CD4-positive, alpha-beta T cell treated with Interleukin-10 for 1 hour (primary cell): ENCODE results near the gene RBM34.
"Not testable (repeated sequence)": the region's sequence is repeated elsewhere in the genome, so short reads cannot be mapped to it uniquely, and the experiment has no call there.

ENCODE experiments used
- DNase-seq: peaks from one replicate; pipeline ENCODE4 v3.0.0-alpha.2; 2020

The RBM34 gene, protein sequence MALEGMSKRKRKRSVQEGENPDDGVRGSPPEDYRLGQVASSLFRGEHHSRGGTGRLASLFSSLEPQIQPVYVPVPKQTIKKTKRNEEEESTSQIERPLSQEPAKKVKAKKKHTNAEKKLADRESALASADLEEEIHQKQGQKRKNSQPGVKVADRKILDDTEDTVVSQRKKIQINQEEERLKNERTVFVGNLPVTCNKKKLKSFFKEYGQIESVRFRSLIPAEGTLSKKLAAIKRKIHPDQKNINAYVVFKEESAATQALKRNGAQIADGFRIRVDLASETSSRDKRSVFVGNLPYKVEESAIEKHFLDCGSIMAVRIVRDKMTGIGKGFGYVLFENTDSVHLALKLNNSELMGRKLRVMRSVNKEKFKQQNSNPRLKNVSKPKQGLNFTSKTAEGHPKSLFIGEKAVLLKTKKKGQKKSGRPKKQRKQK

DNA sequence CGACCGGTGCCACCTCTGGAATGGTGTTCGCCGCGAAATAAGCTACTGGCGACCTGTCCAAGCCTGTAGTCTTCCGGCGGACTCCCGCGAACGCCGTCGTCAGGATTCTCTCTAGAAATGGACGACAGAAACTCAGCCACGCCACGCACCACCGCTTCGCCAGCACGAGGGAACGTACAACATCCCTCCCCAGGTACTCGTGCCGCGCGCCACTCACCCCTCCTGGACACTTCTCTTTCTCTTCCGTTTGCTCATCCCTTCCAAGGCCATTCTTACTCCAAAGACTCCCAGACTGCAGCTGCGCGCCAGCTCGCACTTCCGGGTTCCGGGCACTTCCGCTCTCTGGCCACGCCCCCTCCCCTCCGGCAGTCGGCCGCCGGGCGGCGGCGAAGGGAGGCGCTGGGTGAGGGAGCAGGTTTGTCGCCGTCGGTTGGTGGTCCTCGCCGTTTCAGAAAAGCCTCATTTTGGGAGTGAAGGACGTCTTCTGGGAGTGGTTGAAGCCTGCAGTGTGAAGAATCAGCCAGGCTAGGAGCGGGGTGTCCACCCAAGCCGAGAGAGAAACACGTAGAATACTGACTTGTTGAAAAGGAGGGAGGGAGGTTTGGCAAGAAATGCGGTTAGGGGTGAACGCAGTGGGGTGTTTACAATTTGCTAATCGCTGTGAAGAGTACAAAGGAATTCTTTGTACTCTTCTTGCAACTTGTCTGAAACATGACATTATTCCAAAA is at the start of gene RBM34:
TSS of gene RBM34 (minus strand) at position 294 of the 728 bp plus-strand sequence. CDS start at position 270, 24 bp downstream.
- peak; percentile 92 for DNase-seq

DNA sequence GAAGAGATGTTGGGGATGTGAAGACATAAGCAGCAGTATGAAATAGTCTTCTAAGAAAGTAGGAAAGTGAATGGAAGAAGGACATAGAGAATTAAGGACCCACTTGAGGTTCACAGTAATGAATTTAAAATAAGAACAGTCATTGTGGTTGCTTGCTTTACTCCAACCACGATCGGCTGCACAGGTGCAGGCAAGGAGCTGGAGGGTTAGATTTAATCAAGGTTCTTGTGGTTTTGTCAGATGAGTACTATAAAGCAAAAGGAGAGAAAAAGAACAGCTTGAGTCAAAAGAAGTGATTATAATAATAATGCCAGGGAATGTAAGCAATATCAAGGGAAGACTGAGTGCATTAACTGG is 46.1 kb upstream of the RBM34 start:
- peak; percentile 55 for DNase-seq

DNA sequence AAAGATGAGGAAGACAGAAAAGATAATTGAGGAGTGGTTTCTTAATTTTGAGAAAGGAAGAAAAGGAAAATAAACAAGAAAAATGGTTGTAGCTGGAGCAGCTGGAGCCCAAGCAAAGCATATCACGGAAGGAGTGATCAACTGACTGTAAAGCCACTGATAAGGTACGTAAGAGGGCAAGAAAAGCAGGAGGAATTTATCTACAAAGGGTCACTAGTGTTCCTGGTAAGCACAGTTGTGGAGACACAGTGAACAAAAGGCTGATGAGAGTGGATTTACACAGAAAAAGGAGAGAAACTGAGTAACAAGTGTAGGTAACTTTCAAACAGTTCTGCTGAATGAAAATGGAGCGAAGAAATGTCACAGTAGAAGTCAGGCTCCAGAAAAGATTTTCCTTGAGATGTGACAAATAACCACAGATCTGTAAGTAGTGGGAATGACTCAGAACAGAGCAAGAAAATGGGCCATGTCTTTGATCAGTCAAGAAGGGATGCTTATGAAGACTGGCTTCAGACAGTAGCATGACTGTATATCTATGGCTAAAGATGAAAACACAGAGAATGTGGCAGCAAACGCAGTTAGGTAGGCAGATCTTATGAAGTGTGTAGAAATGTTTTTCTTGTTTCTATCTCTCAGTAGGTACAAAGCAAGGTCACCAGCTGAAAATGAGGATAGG is 45.6 kb upstream of the RBM34 start:
- DNase-seq, result peak; percentile 3

DNA sequence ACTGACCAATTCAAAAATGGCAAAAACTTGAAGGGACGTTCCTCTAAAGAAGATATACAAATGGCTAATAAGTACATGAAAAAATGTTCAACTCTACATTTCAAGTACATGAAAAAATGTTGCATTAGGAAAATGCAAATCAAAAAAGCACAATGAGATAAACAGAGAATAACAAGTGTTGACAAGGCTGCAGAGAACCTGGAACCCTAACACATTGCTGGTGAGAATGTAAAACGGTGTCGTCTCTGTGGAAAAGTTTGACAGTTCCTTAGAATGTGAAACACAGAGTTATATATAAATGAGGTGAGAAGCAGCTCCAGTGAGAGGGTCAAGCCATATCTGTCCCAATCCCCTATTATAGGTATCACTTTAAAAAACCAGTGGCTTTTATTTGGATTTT is 44.6 kb upstream of the RBM34 start:
- no peak for DNase-seq

DNA sequence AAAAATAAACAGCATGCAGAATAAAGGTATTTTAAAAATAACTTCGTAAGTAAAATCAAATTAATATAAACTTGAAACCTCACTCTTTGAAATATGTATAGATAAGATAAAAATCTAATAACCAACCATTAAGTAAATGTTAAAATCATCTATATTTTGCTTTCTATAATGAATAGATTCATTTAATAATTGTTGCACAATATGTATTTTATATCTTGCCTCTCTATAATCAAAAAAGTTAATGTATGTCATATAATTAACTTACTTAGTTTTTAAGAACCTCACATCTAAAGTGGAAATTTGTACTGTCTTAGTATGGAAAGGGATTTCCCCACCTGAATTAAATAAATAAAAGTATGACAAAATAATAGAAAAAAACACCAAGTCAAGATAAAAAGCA is 42.4 kb upstream of the RBM34 start:
- no peak for DNase-seq

DNA sequence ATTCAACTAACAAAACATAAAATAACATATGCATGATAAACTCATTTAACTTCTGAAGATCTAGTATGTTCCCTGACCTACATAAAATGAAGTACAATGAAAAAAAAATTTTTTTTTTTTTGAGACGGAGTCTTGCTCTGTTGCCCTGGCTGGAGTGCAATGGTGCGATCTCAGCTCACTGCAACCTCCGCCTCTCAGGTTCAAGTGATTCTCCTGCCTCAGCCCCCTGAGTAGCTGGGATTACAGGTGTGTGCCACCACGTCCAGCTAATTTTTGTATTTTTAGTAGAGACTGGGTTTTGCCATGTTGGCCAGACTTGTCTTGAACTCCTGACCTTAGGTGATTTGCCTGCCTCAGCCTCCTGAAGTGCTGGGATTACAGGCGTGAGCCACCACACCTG is 41.4 kb upstream of the RBM34 start:
- DNase-seq, result not testable (repeated sequence)

DNA sequence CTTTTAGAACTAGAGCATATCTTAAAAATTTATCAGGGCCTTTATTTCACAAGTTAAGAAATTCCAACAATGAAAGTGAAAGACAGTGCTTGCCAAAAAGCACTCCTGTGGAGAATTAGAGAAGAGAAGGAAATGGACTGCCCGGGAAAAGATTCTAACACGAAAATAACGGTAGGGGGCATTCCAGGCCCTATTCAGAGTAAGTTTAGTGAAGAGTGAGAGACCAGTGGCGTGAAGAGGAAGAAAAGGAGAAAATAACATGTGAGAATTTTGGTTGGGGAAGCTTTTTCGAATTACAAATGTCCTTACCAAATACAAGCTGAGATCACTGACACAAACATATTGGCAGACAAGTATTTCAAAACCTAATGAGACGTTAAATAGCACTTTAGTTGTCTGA is 38.4 kb upstream of the RBM34 start:
- no peak for DNase-seq

DNA sequence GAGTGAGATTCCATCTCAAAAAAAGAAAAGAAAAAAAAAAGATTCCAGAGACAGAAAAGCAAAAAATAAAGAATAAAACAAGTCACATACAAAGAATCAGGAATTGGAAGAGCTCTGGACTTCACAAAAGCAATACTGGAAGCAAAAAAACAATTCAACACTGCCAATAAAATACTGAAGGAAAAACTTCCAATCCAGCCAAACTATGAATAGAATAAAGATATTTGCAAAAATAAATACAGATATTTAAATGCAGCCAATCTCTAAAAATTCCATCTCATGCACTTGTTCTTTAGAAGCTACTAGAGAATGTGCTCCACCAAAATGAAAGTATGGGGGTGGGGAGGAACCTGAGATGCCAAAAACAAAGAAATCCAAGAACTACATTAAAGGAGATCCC is 29.4 kb upstream of the RBM34 start:
- no peak for DNase-seq

DNA sequence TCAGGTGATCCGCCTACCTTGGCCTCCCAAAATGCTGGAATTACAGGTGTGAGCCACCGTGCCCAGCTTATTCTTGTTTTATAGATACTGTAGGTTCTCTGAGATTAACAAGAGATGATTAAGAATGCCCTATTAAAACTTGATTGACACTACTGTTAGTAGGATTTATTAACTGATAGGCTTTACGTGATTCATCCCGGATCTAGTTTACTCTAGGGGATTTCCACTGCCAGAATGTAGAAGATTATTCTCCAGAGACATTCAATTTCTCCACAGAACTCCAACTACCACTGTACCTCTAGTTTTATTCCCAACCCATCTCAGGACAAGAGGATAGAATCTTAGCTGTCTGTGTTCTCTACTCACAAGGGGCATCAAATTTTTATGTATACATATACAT is 26.3 kb upstream of the RBM34 start:
- no peak for DNase-seq

DNA sequence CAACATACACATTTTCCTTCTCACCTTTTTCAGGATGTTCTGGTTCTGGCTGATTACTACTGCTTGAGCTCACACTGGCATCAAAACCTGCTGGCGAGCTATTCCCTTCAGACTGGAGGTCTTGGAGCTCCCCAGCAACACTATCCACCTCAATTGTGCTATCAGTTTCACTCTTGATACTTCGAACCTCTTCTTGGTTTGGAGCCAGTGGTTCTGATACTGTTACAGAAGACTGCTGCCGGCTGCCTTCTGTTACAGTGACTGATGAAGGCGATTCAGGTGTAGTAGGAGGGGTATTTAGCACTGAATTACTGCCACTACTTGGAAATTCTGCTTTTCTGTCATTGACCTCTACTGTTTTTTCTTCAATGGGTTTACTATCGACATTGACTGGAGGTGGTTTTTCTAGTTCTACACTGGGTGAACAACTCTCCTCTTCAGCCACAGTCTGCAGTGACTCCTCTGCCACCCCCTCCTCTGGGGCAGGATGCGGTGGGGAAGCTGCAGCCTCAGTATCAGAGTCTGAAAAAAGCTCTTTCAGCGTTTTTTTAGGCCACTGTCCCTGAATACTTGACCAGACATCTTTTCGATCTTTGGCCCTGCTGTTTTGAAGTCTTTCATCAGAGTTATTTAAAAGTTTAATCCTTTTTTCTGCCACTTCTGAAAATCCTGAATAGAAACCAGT is 20.7 kb upstream of the RBM34 start:
- no peak for DNase-seq

DNA sequence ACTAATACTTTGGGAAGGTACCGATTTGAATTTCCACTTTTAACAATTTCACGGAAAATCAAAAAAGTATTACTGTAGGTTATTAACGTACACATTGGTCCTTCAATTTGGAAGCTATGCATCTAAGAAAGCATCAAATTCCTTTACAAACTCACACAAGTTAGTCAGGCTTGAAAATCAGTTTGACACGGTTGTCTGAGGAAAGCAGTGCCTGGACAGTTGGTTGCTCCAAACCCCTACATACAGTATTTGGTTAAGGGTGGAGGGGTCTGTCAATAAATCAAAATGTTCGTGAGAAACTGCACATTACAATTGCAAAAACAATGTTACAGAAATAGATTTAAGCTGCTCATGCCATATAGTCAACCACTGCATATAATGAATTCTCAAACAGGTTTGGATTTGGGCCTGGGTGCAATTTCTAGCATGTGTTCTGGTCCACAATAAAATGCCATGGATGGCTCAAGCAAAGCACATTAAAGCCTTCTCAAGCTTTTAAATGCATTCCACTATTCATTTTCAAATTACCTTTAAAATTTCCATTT is 19.9 kb upstream of the RBM34 start:
- DNase-seq, result no peak

DNA sequence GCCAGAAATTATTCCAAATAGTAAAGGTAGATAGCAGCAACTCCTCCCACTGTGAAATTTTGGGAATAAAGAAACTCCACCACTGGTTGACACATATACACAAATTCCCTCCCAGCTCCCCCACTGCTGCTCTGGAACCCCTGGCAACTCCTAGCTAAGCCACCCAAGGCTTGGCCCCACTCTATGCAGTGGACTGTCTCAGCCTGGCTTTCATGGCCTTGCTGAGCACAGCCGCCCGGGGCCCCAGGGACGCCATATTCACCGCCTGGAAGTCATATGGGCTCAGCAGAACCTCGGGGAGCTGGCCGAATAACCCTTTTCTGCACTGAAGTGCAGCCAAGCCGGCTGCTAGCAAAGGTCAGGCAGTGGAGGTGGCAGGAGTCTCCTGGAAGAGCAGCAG is 15.4 kb upstream of the RBM34 start:
- DNase-seq, result no peak

DNA sequence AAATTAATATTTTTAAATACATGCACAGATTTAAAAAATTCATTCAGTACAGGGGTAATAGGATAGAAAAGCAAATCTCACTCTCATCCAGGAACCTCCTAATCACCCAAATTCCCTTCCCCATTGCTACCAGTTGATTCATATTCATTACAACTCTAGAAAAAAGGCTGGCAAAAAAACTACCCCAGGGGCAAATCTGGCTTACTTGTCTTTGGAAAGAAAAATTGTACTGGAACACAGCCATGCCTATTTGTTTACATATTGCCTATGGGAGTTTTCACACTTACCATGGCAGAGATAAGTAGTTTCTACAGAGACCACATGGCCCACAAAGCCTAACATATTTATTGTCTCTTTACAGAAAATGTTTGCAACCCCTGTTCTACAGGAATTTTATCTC is 8.9 kb upstream of the RBM34 start:
- no peak for DNase-seq

DNA sequence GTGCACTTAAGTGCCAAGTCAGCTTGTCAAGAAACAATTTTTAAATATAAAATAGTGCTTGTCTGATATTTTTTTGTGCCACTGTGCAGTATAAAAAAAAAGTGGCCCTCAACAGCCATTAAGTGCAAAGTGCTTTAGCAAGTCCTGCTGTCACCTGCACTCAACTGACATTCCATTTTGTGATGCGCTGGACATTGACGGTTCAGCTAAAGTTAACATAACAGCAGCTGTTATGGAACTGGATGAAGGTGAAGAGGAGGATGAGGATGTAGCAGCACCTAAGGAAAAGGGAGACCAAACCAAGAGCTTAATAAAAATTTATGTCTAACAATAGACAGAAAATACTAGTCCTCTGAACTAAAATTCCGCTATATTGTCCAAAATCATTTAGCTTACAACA is 7.3 kb upstream of the RBM34 start:
- DNase-seq, result no peak

DNA sequence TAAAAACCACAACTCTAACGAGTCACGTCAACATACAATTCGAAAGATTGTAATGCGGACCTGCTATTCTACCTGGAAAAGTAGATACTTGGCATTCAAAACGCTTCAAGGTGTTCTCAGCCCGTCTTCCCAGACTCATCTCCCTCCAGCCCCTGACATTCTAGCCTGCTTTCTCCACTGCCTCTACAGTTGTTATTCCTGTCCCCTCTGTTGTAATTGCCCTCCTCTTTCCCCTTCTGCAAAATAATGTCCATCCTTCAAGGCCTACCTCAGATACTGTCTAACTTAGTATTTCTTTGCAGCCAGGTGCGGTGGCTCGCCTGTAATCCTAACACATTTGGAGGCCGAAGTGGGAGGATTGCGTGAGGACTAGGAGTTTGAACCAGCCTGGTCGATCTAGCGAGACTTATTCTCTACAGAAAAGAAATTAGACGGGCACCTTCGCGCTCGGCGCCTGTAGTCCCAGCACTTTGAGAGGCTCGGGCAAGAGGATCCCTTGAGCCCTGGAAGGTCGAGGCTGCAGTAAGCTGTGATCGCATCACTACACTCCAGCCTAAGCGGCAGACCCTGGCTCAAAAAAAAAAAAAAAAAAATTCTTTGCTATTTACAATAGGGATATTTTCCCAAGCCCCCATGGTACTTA is 756 bp upstream of the RBM34 start:
- no peak for DNase-seq

DNA sequence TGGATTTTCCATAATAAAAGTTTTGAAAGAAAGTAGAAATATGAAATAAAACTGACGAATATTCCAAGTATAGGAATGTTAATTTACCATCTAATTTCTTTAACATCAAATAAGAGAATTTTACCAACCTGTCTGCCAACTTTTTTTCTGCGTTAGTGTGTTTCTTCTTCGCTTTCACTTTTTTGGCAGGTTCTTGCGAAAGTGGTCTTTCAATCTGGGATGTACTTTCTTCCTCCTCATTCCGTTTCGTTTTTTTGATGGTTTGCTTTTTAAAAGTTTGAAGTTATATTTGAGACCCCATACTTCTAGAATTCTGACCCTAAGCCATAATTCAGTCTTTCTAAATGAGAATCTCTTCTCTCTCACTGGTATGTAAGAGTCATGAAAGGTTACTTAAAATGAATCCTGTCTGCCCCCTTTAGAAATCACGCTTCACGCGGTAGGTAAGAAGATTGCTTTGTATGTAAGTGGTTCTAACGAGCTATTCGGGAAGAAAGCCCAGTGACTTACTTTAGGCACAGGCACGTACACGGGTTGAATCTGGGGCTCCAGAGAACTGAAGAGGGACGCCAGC is 580 bp downstream of the RBM34 start:
- peak; percentile 63 for DNase-seq

DNA sequence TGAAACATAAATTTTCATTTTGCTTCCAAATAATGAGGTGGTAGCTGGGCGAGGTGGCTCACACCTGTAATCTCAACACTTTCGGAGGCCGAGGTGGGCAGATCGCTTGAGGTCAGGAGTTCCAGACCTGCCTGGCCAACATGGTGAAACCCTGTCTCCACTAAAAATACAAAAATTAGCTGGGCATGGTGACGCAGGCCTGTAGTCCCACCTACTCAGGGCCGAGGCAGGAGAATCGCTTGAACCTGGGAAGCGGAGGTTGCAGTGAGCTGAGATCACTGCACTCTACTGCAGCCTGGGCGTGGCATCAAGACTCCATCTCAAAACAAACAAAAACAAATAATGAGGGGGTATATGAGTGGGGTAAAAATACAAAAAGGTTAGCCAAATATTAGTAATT is 1.1 kb downstream of the RBM34 start:
- not testable (repeated sequence) for DNase-seq

DNA sequence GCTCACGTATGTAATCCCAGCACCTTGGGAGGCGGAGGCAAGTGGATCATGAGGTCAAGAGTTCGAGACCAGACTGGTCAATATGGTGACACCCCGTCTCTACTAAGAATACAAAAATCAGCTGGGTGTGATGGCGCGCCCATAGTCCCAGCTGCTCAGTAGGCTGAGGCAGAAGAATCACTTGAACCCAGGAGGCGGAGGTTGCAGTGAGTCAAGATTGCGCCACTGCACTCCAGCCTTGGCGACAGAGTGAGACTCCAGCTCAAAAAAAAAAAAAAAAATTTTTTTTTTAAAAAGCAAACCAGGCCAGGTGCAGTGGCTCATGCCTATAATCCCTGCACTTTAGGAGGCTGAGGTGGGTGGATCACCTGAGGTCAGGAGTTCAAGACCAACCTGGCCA is 1.8 kb downstream of the RBM34 start:
- DNase-seq, result not testable (repeated sequence)

DNA sequence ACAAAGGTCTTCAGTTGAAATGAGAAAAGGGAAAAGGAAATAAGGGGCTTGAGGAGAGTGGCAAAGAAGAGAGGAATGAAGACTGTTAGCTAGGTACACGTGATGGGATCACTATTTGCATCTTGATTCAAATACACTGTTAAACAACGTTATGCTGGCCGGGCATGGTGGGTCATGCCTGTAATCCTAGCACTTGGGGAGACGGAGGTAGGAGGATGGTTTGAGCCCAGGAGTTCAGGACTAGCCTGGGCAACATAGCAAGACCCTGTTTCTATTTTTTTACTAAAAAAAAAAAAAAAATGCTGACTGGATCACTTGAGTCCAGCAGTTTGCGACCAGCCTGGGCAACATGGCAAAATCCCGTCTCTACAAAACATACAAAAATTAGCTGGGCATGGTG is 2.4 kb downstream of the RBM34 start:
- DNase-seq, result no peak

DNA sequence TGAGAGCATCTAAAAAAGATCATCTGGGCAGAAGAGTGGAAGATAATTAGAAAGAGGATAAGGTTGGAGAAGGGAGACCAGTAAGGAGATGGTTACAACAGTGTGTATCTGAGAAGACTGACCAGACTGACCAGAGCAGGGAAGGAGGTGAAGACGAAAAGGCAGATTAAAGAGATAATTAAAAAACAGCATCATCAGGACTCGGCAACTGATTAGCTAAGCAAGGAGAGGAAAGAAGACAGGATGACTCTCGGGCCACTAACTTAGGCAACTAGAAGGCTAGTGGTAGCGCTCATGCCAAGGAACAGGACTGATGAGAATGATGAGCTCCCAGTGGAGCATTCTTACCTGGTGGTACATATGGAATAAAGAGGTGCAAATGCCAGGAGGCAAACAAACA is 3.9 kb downstream of the RBM34 start:
- no peak for DNase-seq

DNA sequence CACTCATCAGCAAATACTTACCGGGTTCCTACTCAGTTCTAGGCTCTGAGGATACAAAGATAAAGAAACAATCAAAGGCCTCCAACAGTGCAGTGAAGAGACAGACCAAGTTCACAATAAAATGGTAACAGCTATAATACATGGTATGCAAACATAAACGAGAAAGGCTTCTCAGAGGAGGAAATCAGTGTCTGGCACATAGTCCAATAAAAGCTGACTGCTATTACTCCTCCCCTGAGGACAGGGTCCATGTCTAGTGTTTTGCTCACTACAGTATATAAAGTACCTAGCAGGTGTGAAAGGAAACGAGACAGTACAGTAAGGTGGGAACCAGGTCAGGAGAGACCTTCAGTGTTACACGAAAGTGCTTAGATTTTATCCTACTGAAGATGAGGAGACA is 4.3 kb downstream of the RBM34 start:
- DNase-seq, result no peak

DNA sequence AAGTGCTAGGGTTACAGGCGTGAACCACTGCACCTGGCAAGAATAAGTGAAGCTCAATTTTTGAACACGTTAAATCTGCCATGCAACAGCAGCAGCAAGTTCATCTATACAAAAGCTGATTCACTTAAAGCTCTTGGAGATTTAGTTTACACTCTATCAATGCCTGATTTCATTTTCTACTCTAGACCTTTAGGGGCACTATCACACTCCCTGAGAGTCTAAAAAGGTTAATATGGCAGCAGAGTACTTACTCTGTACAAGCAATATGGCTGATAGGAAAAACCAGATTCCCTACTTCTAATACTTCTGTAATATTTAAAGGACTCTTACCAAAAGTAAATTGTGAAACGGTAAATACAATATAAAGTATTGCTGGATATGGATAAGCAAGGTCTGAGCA is 4.8 kb downstream of the RBM34 start:
- DNase-seq, result no peak
